GM23248 (cell line): Measurements from ENCODE around the gene POLR2F. TPM values are rescaled to one million over a fixed set of nuclear protein-coding genes. Genes with fewer than 3 reads are reported as not detected.

Experiments used
- DNase-seq: peaks from one replicate; pipeline ENCODE4 v3.0.0-alpha.2; 2015
- H2AFZ ChIP-seq: fragments of 200-600 bp; sonication (generic); 2 replicates; pipeline ENCODE4 v1.6.1; 2016; ENCODE audit warnings: antibody characterized with exemption
- H3F3A ChIP-seq: fragments of 200-600 bp; sonication (generic); 2 replicates; pipeline ENCODE4 v1.6.1; 2016; ENCODE audit warnings: mild to moderate bottlenecking, antibody characterized with exemption, mixed run types; ENCODE audit not compliant: insufficient read depth
- H3K27ac ChIP-seq: fragments of 200-600 bp; sonication (generic); 2 replicates; pipeline ENCODE4 v1.5.1; 2016; ENCODE audit warnings: mild to moderate bottlenecking
- H3K27me3 ChIP-seq: fragments of 200-600 bp; sonication (generic); replicated peaks from 2 replicates; pipeline ENCODE4 v1.6.1; 2016; ENCODE audit warnings: mild to moderate bottlenecking; ENCODE audit not compliant: insufficient read depth
- H3K36me3 ChIP-seq: fragments of 200-600 bp; sonication (generic); 2 replicates; pipeline ENCODE4 v1.6.1; 2016; ENCODE audit warnings: low read depth, mild to moderate bottlenecking
- H3K4me1 ChIP-seq: fragments of 200-600 bp; sonication (generic); 2 replicates; pipeline ENCODE4 v1.6.1; 2016; ENCODE audit warnings: mild to moderate bottlenecking; ENCODE audit not compliant: insufficient read depth
- H3K4me2 ChIP-seq: fragments of 200-600 bp; sonication (generic); one replicate; pipeline ENCODE4 v1.6.1; 2016; ENCODE audit warnings: mild to moderate bottlenecking; ENCODE audit not compliant: unreplicated experiment
- H3K4me3 ChIP-seq: fragments of 200-600 bp; sonication (generic); 2 replicates; pipeline ENCODE4 v1.5.1; 2016; ENCODE audit warnings: mild to moderate bottlenecking
- H3K79me2 ChIP-seq: fragments of 200-600 bp; sonication (generic); 2 replicates; pipeline ENCODE4 v1.6.1; 2016; ENCODE audit warnings: mild to moderate bottlenecking; ENCODE audit not compliant: insufficient read depth
- H3K9ac ChIP-seq: fragments of 200-600 bp; sonication (generic); 2 replicates; pipeline ENCODE4 v1.6.1; 2016; ENCODE audit warnings: mild to moderate bottlenecking
- H3K9me2 ChIP-seq: fragments of 200-600 bp; sonication (generic); 2 replicates; pipeline ENCODE4 v1.6.1; 2016; ENCODE audit warnings: mixed run types, mild to moderate bottlenecking, moderate library complexity; ENCODE audit not compliant: insufficient read depth
- H3K9me3 ChIP-seq: fragments of 200-600 bp; sonication (generic); one replicate; pipeline ENCODE4 v1.6.1; 2017; ENCODE audit warnings: low read depth
- H4K20me1 ChIP-seq: fragments of 200-600 bp; sonication (generic); 2 replicates; pipeline ENCODE4 v1.6.0; 2016; ENCODE audit not compliant: insufficient read depth
- EZH2 ChIP-seq: fragments of 200-600 bp; sonication (generic); IDR thresholded peaks from 2 replicates; pipeline ENCODE4 v1.6.1; 2018; ENCODE audit warnings: antibody characterized with exemption, mild to moderate bottlenecking; ENCODE audit not compliant: insufficient read depth, poor library complexity, severe bottlenecking
- EZH2phosphoT487 ChIP-seq: fragments of 200-600 bp; sonication (generic); IDR thresholded peaks from 2 replicates; pipeline ENCODE4 v1.6.1; 2018; ENCODE audit warnings: antibody characterized with exemption, moderate library complexity, mild to moderate bottlenecking, low read depth; ENCODE audit not compliant: insufficient read depth
- WGBS, 2 experiments: methylation state at CpG; one replicate each; pipeline ENCODE4 v1.1.6; 2015 to 2017; ENCODE audit warnings: low lambda C conversion rate in 2 of 2, low coverage in 1 of 2; ENCODE audit errors: missing lambda C conversion rate in 2 of 2; 5-methylcytosine and 5-hydroxymethylcytosine counted together
- in situ Hi-C: fragments of 300-500 bp; cut with MboI; formaldehyde crosslinking; loops from 2 replicates; pipeline ENCODE4 v1.15.0; 2020
- polyA plus RNA-seq: library from polyadenylated mRNA; unstranded; fragments of >200 nt; fragmentation: Nextera tagmentation; extraction: Ambion mirVana; gene quantifications from 2 replicates; pipeline ENCODE4 v1.2.1, GENCODE V29; 2016
- total RNA-seq: library from RNA; depleted of rRNA; stranded (reverse); fragments of >200 nt; shearing (Covaris generic); gene quantifications from 2 replicates; pipeline ENCODE4 v1.2.3, GENCODE V29; 2014

The POLR2F gene
- total and polyA plus RNA-seq, 2 experiments from 2014 or later, result 71.4 to 148 TPM

DNA sequence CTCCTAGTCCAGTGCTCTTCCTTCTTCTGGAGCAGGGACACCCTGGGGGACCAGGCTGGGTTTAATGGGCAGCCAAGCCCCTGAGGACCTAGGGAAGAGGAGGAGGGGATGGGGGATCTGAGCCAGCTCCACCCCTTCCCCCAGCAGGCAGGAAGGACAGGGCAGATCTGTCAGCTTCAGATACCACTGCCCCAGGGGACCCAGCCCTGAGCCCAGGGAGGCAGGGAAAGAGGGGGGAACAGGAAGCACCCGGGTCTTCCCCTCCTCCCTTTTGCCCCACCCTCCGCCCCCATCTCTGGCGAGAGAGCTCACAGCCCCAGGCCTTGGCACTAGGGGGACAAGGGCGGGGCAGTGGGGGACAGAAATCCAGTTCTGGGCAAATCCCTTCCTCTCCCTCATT, 42.6 kb downstream of the POLR2F start:
- Histone ChIP-seq H3K9me2 (no peaks in the 10 kb centered on the region), H3K36me3 (no peaks in the 10 kb centered on the region), H3K4me1 (no peaks in the 10 kb centered on the region), H3K9me3 (no peaks in the 10 kb centered on the region), H3F3A (no peaks in the 10 kb centered on the region), H3K4me2 (no peak overlapping the region), H3K9ac (no peak overlapping the region), H3K27ac (no peak overlapping the region), H2AFZ (no peak overlapping the region), H3K4me3 (no peak overlapping the region), H3K79me2 (no peaks in the 10 kb centered on the region), H3K27me3 (no peaks in the 10 kb centered on the region), H4K20me1 (no peaks in the 10 kb centered on the region)
- WGBS, 2 experiments, result 39 to 40% methylated on average over 1 to 4 of the region's 4 CpGs
- TF ChIP-seq EZH2phosphoT487 (no peak), EZH2 (no peak)
- DNase-seq, result no peak
- in situ Hi-C loops, result no loop called here

DNA sequence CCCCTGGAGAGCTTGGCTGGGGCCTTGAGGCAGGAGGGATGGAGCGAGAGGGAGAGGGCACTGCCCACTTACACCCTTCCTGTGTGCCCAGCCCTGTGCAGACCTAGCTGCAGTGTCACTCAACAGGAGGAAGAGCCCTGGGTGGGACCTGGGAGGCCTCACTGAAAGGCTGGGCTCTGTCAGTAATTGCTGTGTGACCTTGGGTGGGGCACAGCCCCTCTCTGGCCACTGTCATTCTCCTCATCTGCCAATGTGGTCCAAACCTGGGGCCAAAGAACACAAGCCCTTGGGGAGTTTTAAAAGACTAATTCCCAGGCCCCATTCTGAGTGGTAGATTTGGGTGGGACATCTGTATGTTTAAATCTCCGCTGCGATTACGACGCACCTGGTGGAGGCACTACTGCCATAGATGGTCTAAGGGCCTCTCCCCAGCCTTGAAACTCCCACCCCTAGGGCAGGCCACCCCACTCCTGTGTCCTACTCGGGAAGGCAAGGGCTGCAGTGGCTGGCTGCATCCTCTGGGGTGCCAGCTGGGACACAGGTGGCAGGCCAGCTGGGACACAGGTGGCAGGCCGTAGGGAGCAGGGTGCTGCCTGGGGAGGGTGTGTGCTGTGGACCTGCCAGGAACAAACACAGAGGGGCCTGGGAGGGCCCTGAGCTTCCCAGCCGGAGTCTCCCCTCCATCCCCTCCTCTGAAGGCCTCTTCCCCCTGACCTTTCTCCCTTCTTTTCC, 43.2 kb downstream of the POLR2F start:
- Histone ChIP-seq H3K9me2 (no peaks in the 10 kb centered on the region), H2AFZ (no peak overlapping the region), H3K79me2 (no peaks in the 10 kb centered on the region), H4K20me1 (no peaks in the 10 kb centered on the region), H3K9me3 (no peaks in the 10 kb centered on the region), H3K4me2 (no peak overlapping the region), H3F3A (no peaks in the 10 kb centered on the region), H3K27ac (no peak overlapping the region), H3K36me3 (no peaks in the 10 kb centered on the region), H3K4me3 (no peak overlapping the region), H3K9ac (no peak overlapping the region), H3K4me1 (no peaks in the 10 kb centered on the region), H3K27me3 (no peaks in the 10 kb centered on the region)
- 72 to 82% methylated on average over 8 of the region's 8 CpGs for WGBS, 2 experiments
- in situ Hi-C loops, result no loop called here
- TF ChIP-seq EZH2, result no peak
- no peak for TF ChIP-seq EZH2phosphoT487
- DNase-seq, result no peak

DNA sequence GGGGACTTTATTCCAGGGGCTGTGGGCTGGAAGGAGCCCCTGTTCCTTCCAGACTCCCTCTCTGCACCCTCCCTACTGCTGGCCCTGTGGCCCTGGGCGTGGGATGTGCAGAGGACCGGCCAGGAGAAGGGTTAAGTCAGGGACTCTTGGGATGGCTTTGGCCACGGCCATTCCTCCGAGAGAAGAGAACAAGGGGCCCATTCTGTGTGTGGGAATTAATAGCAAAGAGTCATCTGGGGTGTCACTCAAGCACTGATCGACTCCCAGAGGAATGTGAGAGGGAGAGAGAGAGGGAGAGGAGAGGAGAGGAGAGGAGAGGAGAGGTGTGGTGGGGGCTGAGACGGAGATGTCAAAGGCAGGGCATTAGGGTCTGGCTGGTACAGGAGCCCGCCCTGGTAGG, 45.0 kb downstream of the POLR2F start:
- Histone ChIP-seq H3K4me2 (no peak overlapping the region), H2AFZ (no peak overlapping the region), H3K9ac (no peak overlapping the region), H3K4me3 (no peak overlapping the region), H3F3A (no peaks in the 10 kb centered on the region), H3K27ac (no peak overlapping the region), H3K27me3 (no peaks in the 10 kb centered on the region), H3K36me3 (no peaks in the 10 kb centered on the region), H4K20me1 (no peaks in the 10 kb centered on the region), H3K9me3 (no peaks in the 10 kb centered on the region), H3K79me2 (no peaks in the 10 kb centered on the region), H3K9me2 (no peaks in the 10 kb centered on the region), H3K4me1 (no peaks in the 10 kb centered on the region)
- DNase-seq, result no peak
- in situ Hi-C loops, result no loop called here
- WGBS, 2 experiments, result 69 to 77% methylated on average over 6 to 7 of the region's 7 CpGs
- TF ChIP-seq EZH2, result no peak
- no peak for TF ChIP-seq EZH2phosphoT487

DNA sequence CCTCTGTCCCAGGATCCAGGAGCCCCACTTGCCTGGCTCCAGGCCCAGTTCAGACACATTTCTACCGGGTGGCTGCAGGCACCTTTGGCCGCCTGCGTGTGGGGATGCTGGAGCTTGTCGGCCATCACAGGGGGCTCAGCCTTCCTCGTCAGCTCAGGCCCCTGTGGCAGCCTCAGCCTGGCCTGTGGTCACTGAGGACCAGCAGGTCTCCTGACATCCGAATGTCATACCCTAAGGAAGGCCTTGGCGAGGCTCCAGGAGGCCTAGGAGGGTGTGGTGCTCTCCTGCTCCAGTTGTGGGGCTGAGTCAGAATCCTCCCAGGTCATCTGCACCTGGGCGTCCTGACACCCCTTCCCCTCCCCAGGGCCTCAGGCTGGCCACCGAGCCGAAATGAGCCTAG, 45.7 kb downstream of the POLR2F start:
- no peak overlapping the region for H2AFZ ChIP-seq
- no peak for DNase-seq
- no peak overlapping the region for H3K9ac ChIP-seq
- TF ChIP-seq EZH2 (no peak), EZH2phosphoT487 (no peak)
- no peak overlapping the region for H3K27ac ChIP-seq
- no peaks in the 10 kb centered on the region for H3K9me3 ChIP-seq
- in situ Hi-C loops, result no loop called here
- 70 to 74% methylated on average over 10 of the region's 10 CpGs for whole genome bisulfite sequencing, 2 experiments
- no peaks in the 10 kb centered on the region for H3K4me1 ChIP-seq
- no peaks in the 10 kb centered on the region for H3F3A ChIP-seq
- no peaks in the 10 kb centered on the region for H3K79me2 ChIP-seq
- no peak overlapping the region for H3K4me3 ChIP-seq
- H3K36me3 ChIP-seq, result no peaks in the 10 kb centered on the region
- no peaks in the 10 kb centered on the region for H3K9me2 ChIP-seq
- no peak overlapping the region for H3K4me2 ChIP-seq
- no peaks in the 10 kb centered on the region for H4K20me1 ChIP-seq
- H3K27me3 ChIP-seq, result no peaks in the 10 kb centered on the region
